Sigmoid colon (tissue), 4 donors: ENCODE results near the gene FNDC10.

ENCODE experiments used
- POLR2A ChIP-seq, 2 donors: fragments of 450-650 bp; IDR thresholded peaks; one replicate each; pipeline ENCODE4 v1.6.1; 2016; ENCODE audit warnings: antibody characterized with exemption in 2 of 2, mild to moderate bottlenecking in 2 of 2, moderate library complexity in 2 of 2
- POLR2AphosphoS5 ChIP-seq, 4 donors: sonication (generic); formaldehyde crosslinking; IDR thresholded peaks; one replicate each; pipeline ENCODE4 v1.6.1; 2017; ENCODE audit warnings: antibody characterized with exemption in 4 of 4
- TF ChIP-seq, protein P1 (sequence below), 4 experiments: fragments of 450-650 bp in 3 of 4; fragments of 200-600 bp in 1 of 4; IDR thresholded peaks; one replicate each; pipeline ENCODE4 v1.5.1; 2016 to 2019; ENCODE audit warnings: antibody characterized with exemption in 4 of 4, mild to moderate bottlenecking in 3 of 4, moderate library complexity in 2 of 4

GRCh38 chr1:1623181-1623630, 23.3 kb upstream of the FNDC10 start:
- TF ChIP-seq POLR2A (IDR thresholded peaks at IDR 0.05), result no peak
- TF ChIP-seq, protein P1, sequence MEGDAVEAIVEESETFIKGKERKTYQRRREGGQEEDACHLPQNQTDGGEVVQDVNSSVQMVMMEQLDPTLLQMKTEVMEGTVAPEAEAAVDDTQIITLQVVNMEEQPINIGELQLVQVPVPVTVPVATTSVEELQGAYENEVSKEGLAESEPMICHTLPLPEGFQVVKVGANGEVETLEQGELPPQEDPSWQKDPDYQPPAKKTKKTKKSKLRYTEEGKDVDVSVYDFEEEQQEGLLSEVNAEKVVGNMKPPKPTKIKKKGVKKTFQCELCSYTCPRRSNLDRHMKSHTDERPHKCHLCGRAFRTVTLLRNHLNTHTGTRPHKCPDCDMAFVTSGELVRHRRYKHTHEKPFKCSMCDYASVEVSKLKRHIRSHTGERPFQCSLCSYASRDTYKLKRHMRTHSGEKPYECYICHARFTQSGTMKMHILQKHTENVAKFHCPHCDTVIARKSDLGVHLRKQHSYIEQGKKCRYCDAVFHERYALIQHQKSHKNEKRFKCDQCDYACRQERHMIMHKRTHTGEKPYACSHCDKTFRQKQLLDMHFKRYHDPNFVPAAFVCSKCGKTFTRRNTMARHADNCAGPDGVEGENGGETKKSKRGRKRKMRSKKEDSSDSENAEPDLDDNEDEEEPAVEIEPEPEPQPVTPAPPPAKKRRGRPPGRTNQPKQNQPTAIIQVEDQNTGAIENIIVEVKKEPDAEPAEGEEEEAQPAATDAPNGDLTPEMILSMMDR (IDR thresholded peaks at IDR 0.05), result no peak
- no peak for TF ChIP-seq POLR2AphosphoS5 (IDR thresholded peaks at IDR 0.05)
